SK-N-MC (cell line): ENCODE results near the gene SLC24A4.

ENCODE experiments used
- DNase-seq: peaks from one replicate; pipeline ENCODE4 v3.0.0-alpha.2; 2011; ENCODE audit warnings: low read depth, low spot score
- H3K27ac ChIP-seq: fragments of 200-600 bp; sonication (generic); 2 replicates; pipeline ENCODE4 v1.5.1; 2016; ENCODE audit warnings: mixed run types
- H3K36me3 ChIP-seq: fragments of 200-600 bp; sonication (generic); 2 replicates; pipeline ENCODE4 v1.6.1; 2017; ENCODE audit warnings: antibody characterized with exemption, low read length, mixed read lengths; ENCODE audit not compliant: insufficient read depth
- H3K4me3 ChIP-seq: fragments of 200-600 bp; sonication (generic); 2 replicates; pipeline ENCODE4 v1.5.1; 2016
- H3K9ac ChIP-seq: fragments of 200-600 bp; sonication (generic); 2 replicates; pipeline ENCODE4 v1.8.0; 2017; ENCODE audit warnings: mixed run types, mixed read lengths; ENCODE audit not compliant: insufficient read length
- H3K9me3 ChIP-seq: fragments of 200-600 bp; sonication (generic); 2 replicates; pipeline ENCODE4 v1.6.1; 2017; ENCODE audit warnings: low read depth, mild to moderate bottlenecking, antibody characterized with exemption, low read length, moderate library complexity, mixed read lengths
- EZH2 ChIP-seq: fragments of 200-600 bp; sonication (generic); IDR thresholded peaks from one replicate; pipeline ENCODE4 v1.6.1; 2017; ENCODE audit warnings: antibody characterized with exemption
- FOXP2 ChIP-seq: optimal IDR thresholded peaks from 2 replicates; pipeline ENCODE3; 2011; ENCODE audit warnings: mild to moderate bottlenecking, moderate library complexity; ENCODE audit not compliant: insufficient read depth; ENCODE audit errors: extremely low read length, control extremely low read depth
- POLR2AphosphoS5 ChIP-seq: IDR thresholded peaks from 2 replicates; pipeline ENCODE4 v1.6.1; 2012; ENCODE audit warnings: mild to moderate bottlenecking, low read depth, low read length, borderline replicate concordance

SLC24A4 gene

GRCh38 chr14:92437729-92438285 is 114.8 kb downstream of the SLC24A4 start:
- H3K36me3 ChIP-seq, result no peaks in the 10 kb centered on the region
- no peak for TF ChIP-seq EZH2
- TF ChIP-seq FOXP2, result no peak
- TF ChIP-seq POLR2AphosphoS5, result no peak
- DNase-seq, result no peak
- no peaks in the 10 kb centered on the region for H3K9me3 ChIP-seq
- no peak overlapping the region for H3K9ac ChIP-seq
- H3K27ac ChIP-seq, result no peak overlapping the region
- no peak overlapping the region for H3K4me3 ChIP-seq

DNA sequence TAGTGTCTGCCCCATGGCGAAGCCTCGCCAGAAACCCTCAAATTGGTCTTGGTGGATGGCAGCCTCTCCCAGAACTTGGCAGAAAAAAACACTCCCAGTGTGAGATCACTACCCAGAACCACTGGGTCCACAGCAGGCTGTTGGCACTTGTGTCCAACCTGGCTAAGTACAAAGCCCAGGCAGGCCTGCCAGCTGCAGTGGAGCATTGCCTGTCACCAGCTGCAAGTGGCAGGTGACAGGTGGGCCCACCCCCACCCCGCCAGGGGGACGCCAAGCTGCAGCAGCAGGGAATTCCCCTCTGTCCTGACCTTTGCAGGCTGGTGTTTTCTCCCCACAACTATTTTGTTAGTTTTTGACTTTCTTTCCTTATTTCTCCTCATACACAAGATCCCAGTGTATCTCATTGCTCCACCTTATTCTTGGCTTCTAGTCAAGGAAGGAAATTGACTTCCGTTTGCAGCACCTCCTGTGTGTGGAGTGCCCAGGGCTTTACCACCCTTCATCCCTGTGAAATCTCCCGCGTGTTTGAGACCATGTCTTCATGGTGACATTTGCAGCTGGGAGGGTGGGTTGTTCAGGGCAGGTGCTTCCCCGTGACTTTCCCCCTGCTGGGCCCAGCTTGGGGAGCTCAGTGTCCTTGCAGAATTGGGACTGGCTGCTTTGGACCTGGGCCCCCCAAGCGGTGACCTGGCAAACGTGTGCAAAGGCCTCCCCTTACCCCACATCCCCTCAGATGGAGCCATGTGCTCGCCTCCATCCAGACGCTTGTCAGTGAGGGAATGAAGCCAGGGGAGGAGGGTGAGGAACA is 116.8 kb downstream of the SLC24A4 start:
- Histone ChIP-seq H3K9me3 (no peaks in the 10 kb centered on the region), H3K27ac (no peak overlapping the region), H3K4me3 (no peak overlapping the region), H3K36me3 (no peaks in the 10 kb centered on the region), H3K9ac (no peak overlapping the region)
- TF ChIP-seq POLR2AphosphoS5 (no peak), EZH2 (no peak), FOXP2 (no peak)
- no peak for DNase-seq

DNA sequence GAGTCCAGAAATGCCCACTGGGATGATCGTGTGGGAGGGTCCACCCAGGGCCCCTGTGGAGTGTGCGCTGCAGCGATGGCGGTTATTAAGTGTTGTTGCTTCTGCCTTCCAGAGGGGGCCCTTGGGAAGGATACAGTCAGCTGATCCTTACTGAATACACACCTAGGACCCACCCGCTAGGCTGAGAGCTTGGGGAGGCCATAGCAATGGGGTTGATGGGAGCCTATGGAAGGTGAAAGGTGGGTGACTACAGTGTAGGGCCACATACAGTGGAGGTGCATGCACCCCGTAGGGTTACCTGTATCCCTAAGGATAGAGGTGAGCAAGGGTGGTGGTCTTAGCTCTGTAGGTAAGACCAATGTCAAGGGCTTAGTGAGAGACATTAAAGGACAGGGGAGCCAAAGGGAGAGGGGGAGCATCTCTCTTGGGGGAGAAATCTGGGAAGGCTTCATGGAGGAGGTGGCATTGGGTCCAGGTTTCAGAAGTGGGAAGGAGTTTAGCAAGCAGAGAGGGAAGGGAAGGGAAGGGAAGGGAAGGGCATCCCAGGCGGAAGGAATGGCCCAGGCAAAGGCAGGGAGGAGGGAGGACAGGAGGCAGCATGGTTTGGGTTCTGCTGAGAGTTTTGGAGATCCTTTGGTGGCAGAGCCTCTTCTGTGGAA is 117.5 kb downstream of the SLC24A4 start:
- TF ChIP-seq EZH2 (no peak), POLR2AphosphoS5 (no peak), FOXP2 (no peak)
- no peak overlapping the region for H3K27ac ChIP-seq
- no peak for DNase-seq
- H3K9me3 ChIP-seq, result no peaks in the 10 kb centered on the region
- no peaks in the 10 kb centered on the region for H3K36me3 ChIP-seq
- no peak overlapping the region for H3K4me3 ChIP-seq
- no peak overlapping the region for H3K9ac ChIP-seq

DNA sequence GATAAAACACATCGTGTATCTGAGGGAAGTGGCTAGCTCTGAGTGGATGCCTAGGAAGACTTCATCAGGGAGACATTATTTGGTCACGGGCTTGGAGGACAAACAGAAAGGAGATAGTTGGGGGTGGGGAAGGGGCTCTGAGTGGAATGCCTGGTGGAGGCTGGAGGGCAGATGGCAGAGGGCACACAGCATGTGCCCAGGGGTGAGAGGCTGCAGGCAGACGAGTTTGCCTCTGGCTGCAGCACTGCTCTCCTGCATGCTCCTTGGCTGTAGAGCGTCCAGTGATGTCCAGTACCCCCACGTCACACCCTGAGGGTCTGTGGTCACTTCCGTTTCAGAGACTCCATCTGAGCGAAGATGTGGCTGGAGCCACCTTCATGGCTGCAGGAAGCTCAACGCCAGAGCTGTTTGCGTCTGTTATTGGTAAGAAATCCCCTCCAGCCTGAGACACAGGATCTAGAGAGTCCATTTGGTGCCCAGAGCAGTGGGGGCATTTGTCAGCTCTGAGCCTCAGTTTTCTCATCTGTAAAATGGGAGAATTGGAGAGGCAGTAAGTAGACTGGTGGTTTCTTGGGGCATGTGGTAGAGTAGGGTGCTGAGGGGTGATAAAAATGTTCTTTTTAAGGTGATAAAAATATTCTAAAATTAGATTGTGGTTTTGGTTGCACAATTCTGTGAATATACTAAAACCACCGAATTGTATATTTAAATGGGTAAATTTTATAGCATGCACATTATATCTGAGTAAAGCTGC is 119.0 kb downstream of the SLC24A4 start:
- no peak for DNase-seq
- no peaks in the 10 kb centered on the region for H3K9me3 ChIP-seq
- no peak overlapping the region for H3K27ac ChIP-seq
- H3K36me3 ChIP-seq, result no peaks in the 10 kb centered on the region
- no peak for TF ChIP-seq EZH2
- TF ChIP-seq POLR2AphosphoS5, result no peak
- TF ChIP-seq FOXP2, result no peak
- H3K4me3 ChIP-seq, result no peak overlapping the region
- no peak overlapping the region for H3K9ac ChIP-seq

DNA sequence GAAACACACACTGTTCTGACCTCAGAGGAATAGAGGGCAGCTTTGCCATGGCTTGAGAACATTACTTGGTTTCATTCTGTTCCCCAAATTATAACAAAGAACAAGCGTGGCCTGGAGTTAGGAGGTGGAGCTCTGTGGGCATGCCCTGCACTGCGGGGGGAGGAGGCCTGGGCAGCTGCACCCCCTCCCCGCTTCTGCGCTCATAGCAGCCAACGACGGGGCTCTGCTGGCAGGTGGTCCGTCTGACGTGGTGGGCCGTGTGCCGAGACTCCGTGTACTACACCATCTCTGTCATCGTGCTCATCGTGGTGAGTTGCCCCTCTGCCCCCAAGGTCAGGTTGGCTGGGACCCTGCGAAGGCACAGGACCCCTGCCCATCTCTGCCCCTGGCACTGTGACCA is 120.2 kb downstream of the SLC24A4 start:
- no peaks in the 10 kb centered on the region for H3K9me3 ChIP-seq
- TF ChIP-seq FOXP2 (no peak), EZH2 (no peak), POLR2AphosphoS5 (no peak)
- H3K9ac ChIP-seq, result no peak overlapping the region
- DNase-seq, result no peak
- no peaks in the 10 kb centered on the region for H3K36me3 ChIP-seq
- H3K27ac ChIP-seq, result no peak overlapping the region
- H3K4me3 ChIP-seq, result no peak overlapping the region

DNA sequence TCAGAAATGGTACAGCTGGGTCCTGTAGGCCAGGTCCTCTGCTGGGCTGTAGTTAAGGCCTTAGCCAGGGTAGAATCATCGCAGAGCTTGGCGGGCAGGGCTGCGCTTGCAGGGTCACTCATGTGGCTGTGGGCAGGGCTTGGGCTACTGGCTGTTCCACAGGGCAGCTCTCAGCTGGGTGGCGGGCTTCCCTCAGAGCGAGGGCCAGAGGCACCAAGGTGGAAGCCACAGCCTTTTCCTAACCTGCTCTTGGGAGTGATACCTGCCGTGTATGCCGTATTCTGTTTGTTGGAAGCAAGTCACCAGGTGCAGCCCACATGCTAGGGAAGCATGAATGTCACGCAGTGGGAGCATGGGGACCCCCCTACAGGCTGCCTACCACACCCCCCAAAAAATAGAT is 120.8 kb downstream of the SLC24A4 start:
- Histone ChIP-seq H3K9ac (no peak overlapping the region), H3K9me3 (no peaks in the 10 kb centered on the region), H3K27ac (no peak overlapping the region), H3K36me3 (no peaks in the 10 kb centered on the region), H3K4me3 (no peak overlapping the region)
- DNase-seq, result no peak
- no peak for TF ChIP-seq FOXP2
- TF ChIP-seq EZH2, result no peak

DNA sequence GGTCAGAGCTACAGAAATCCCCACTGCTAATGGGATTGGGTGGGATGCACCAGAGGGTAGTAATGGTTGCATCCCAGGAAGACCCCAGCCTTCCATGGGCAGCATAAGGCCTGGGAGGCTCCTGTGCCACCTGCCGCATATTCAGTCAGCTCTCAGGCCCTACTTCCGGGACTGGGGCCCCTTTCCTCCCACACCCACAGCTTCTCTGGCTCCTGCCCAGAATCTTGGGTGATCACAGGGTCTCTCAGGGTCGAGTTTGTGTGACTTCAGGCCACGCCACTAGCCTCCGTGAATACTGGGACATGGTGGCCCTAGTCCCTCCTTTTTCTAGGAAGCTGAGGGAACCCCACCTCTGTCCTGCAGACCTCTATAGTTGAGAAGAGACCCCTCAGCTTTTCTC is 123.8 kb downstream of the SLC24A4 start:
- Histone ChIP-seq H3K9me3 (no peaks in the 10 kb centered on the region), H3K4me3 (no peak overlapping the region), H3K27ac (no peak overlapping the region), H3K36me3 (no peaks in the 10 kb centered on the region), H3K9ac (no peak overlapping the region)
- no peak for DNase-seq
- TF ChIP-seq EZH2 (no peak), FOXP2 (no peak), POLR2AphosphoS5 (no peak)
